HG02588 (cell line): ENCODE measurements around the gene ACACA.
"Not testable (repeated sequence)": the region's sequence is repeated elsewhere in the genome, so short reads cannot be mapped to it uniquely, and the experiment has no call there.

ENCODE experiments used
- ATAC-seq: cut with Tn5 transposase; IDR thresholded peaks from one replicate; pipeline ENCODE4 v1.9.1; 2021; ENCODE audit warnings: mild to moderate bottlenecking, moderate library complexity; ENCODE audit not compliant: unreplicated experiment

Gene ACACA

DNA sequence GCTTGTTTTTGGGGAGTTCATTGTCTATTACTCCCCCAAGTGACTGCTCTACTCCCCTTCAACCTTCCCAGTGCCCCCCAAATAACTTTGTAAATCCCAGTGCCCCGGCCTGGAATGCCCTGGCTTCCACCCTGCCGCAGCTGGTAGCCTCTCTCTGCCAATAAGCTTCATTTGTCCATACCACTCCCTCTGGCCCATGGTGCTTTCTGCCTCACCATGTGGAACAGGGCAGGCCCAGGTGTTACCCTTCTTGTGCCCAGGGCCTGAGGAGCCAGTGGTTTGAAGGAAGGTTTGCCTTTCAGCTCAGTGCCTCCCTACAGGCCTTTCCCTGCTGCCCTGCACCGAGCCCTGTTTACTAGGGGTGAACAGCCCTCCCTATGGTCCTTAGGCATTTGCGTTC lies 323.7 kb downstream of the ACACA start:
- ATAC-seq, result no peak

DNA sequence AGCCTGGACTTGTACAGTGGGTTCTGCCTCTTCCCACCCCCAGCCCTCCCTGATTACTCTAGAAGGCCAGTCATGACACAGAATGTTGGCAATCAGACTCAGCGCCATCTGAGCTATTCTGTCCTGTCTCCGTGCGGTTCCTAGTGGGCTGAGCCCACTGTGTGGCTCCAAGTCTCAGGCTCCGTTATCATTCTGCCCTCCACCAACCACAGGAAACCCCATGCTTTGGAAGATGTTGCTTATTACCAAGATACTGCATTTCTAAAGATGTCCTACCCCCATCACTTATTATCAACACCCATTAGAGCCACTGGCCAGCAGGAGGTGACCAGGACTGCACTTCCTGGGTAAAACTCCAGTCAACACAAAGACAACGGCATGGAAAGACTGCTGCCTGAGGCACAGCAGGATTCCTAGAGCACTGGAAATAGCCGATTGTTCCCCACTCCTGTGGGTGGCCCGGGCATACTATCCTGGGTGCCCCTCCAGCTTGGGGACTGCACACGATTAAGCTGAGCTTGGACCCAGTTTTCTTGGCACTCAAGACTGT lies 324.2 kb downstream of the ACACA start:
- no peak for ATAC-seq

DNA sequence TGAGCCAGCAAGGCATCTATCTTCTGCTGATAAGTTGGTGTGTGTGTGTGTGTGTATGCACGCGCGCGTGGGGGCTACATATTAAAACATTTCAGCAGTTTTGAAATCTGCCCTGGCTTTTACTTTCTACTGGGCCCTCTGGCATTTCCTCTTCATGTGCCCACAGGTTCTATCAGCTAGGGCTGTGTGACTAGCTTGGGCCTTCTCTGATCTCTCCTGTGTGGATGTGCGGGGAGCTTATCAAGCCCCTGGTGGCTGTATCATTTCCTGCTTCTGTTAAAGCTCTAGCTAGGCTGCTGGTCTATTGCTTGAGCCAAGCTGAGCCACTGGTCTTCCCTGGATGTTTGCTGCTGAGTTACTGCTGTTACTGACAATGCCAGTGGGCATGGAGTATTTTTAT lies 325.3 kb downstream of the ACACA start:
- ATAC-seq, result no peak

DNA sequence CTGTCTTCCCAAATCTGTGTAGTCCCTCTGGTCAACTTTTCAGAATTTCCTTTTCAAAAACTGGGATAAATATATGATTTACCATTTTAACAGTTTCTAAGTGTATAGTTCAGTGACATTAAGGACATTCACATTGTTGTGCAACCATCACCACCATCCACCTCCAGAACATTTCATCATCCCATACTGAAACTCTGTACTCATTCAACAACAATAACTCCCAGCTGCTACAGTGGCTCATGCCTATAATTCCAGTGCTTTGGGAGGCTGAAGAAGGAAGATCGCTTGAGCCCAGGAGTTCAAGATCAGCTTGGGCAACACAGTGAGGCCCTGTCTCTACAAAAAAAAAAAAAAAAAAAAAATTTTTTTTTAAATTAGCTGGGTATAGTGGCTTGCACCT lies 326.9 kb downstream of the ACACA start:
- ATAC-seq, result no peak

DNA sequence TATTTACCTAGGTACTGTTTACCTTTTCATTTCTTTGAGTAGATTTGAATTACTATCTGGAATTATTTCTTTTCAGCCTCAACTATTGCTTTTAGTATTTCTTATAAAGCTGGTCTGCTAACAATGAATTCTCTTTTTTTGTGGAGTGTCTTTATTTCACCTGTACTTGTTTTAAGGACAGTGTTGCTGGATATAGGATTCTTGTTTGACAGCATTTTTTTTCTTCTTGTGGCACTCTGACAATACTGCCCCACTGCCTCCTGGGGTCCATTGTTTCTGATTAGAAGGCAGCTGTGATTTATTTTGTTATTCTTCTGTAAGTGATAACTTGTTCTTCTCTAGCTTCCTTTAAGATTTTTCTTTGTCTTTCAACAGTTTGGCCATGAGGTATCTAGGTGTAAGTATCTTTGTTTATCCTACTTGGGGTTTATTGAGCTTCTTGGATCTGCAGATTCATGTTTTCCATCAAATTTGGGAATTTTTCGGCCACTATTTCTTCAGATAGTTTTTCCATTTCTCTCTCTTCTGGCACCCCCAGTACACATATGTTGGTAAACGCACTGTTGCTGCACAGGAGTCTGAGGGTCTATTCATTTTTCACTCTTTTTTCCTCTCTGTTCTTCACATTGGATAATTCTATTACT lies 327.4 kb downstream of the ACACA start:
- ATAC-seq, result no peak

DNA sequence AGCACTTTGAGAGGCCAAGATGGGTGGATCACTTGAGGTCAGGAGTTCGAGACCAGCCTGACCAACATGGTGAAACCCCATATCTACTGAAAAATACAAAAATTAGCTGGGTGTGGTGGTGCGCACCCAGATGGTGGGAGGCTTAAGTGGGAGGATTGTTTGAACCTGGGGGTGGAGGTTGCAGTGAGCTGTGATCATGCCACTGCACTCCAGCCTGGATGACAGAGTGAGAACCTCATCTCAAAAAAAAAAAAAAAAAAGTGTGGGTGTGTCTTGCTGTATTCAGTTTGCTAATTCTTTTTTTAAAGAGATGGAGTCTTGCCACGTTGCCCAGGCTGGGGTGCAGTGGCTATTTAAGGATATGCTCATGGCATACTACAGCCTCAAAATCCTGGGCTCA lies 333.2 kb downstream of the ACACA start:
- ATAC-seq, result not testable (repeated sequence)

DNA sequence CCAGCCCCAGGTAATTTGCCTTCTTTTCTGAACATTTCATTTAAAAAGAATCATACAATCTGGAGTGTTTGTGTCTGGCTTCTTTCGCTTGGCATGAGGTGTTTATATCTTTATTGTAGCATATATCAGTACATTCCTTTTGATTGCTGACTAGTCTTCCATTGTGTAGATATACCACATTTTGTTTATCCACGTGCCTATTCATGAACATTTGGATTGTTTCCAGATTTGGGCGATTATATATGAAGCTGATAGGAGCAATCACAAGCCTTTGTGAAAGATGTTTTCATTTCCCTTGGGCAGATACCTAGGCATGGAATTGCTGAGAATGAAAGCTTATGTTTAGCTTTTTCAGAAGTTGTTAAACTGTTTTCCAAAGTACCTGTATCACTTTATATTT lies 337.5 kb downstream of the ACACA start:
- ATAC-seq, result no peak

DNA sequence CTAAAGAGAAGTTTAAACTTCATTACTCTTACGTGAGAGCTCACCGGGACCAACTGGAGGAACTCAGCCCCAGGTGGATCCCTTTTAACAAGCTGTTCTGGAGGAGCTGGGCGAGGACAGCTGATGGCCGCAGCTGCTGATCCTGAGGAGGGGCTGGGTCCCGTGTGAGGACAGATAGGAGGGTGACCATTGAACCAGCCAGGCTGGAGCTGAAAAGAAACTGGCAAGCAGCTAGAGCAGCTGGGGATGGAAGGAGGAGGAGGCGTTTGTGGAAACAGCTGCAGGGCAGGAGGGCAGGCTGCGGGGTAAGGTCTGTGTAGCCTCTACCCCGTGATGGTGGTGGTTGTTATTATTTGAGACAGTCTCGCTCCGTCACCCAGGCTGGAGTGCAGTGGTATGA lies 338.4 kb downstream of the ACACA start:
- ATAC-seq, result no peak

DNA sequence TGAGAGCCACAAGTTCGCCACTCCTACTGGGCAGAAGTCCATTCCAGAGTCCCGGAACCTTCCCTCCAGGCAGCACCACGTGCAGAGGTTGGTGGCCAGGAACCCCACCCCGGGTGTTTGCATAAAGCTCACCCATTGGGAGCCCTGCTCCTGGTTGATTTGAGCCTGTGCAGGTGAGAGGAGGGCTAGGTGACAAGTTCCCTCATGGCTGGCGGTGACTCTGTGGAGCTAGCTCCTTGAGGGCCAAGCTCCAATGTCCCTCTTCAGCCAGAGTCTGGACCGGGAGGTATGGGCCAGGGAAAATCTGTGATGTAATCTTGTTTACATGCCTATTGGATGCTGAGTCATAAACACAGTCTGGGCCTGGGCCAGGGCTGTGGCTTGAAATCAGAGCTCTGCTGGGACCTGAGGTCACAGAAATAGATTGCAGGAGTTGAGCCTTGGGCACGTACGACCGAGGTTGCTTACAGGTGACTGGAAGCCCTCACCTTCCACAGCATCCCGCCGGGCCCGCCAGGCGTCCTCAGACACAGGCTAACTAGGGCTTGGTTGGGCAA lies 339.0 kb downstream of the ACACA start:
- no peak for ATAC-seq

DNA sequence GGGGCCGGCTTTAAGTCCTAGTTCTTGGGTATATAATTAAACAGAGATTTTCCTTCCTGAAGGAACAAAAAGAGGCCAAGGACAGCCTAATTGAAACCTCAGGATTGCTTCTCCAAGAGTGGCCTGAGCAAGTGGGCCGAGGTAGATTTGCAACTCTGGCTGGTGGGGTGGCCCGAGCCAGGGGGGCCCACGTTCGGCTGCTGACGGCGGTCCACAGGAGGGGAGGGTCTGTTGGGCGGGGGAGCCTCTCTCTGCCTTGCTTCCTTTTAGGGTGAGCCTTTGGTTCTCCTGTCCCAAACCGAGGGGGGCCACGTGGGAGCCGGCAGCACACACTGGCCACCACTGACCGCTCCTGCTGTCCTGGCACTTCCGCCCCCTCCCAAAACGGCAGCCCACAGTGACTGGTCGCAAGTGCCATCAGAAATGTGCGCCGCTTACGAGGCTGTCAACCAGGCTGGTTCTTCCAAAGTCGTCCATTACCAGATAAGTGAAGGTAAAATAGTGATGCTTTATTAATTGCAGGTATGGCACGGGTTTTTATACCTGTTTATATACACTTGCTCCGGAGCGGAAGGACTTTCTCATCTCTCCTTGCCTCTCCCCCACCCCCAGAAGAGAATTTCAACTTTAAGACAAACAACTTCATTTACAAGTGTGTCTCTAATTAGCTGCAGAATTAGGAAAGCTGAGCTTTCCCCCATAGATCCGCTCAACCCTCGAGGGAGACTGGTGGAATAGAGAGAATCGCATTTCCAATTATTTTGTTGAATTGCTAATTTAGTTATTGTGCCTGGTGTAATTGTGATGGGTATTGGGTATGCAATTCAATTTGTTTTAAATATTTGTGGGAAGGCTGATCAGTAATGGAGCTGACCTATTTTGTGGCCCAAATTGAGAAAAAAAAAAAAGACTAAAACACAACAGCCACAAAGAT lies 340.0 kb downstream of the ACACA start:
- ATAC-seq, result no peak

DNA sequence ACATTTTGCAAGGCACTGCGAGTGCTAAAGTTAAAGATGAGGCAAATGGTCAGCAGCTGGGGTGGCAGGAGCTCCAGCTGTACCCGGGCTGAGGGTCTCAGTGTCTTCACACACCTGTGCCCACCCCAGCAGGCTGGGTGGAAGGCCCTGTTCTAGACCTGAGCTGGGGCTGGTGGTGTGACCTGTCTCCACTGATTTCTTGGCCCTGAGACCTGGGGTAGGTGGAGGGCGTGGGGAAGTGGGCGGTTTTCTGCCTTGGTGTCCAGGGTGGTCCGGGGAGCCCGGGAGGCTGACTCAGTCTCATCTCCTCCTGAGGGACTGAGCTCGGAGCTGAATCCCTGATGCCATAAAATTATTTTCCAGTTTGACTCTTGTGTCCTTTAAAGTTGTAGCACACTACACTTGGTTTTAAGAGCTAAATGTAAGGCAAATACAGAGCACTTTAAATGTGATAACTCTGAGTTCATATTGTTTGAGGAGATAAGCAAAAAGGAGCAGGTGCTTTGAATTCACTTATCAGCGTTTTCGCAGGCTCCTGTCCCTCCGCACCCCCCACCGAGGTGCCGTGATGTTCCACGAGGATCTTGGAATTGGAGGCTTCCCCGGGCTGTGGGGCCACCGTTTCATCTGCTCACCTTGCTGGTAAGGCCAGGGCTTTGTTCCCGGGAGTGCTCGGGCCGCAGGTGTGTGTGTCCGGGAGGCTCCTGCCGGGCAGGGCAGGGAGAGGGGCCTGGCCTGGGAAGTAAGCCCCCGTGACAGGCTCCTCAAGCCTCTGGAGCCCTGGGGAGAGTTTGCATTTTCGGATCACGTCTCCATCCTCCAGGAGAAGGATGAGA lies 340.9 kb downstream of the ACACA start:
- no peak for ATAC-seq

DNA sequence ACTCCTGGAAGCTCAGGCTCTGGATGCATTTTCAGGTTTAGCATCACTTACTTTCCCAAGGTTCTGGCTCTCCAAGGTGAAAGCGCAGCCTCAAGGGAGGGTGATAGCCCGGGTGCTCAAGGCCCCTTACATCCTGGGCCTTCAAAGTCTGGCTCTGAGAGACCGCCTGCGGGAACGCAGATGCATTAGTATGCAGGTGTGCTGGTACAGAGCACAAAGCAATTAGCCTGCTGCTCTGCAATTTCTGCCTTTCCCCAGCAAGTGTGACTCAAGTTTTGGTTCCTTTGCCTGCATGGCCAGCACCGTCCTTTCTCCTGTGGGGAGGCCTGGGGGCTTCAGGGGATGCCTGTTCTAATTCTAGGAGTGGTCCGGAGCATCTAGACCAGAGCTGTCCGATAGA lies 341.7 kb downstream of the ACACA start:
- ATAC-seq, result no peak

DNA sequence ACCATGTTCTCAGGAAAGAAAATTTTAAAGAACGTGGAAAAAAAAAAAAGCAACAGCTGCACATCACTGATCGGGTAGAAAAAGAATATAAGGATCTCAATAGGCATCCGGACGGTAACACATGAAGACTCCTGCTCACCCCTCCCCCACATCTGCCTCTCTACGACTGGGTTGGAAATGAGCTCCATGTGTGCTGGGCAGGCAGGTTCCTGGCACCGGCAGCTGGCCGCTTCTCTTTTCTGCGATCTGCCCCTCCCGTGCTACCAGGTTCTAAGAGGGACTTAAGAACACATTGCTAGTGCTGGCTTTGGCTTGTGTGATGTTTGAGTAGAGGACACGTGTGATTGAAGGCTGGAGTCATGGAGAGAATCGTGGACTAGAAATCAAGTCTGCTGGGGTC lies 342.4 kb downstream of the ACACA start:
- ATAC-seq, result no peak

DNA sequence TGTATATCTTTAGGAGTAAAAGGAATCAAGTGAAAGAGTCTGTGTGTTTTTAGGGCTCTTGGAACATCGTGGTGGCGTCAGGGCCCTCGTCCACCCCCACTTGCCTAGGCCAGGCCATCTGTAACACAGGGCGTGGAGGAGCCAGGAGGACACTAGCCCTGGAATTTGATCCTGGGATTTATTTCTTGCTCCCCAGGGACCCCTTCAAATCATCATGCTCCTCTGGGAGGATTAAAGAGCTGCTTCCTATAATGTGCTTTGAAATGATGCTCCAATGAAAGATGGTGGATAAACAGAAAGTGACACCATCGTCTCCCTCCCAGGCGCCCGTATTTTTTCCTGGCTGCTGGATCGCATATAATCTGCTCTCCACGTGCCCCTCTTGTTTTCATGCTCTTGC lies 344.6 kb downstream of the ACACA start:
- ATAC-seq, result no peak

DNA sequence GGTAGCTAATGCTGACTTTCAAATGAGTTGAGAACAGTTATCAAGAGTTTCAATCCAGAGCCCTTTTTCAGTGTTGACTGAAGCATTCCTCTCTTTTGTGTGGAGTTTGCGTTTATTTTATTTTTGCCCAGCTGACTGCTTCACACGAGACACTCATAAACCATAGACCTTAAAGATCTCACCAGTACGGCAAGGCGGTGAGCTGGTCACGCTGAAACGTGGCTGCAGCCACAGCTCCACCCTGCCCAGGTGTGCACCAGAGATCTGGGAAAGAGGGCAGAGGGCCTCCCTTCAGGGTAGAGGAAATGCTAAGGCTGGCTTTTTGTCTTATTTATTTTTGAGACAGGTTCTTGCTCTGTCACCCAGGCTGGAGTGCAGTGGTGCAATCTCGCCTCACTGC lies 345.7 kb downstream of the ACACA start:
- no peak for ATAC-seq

DNA sequence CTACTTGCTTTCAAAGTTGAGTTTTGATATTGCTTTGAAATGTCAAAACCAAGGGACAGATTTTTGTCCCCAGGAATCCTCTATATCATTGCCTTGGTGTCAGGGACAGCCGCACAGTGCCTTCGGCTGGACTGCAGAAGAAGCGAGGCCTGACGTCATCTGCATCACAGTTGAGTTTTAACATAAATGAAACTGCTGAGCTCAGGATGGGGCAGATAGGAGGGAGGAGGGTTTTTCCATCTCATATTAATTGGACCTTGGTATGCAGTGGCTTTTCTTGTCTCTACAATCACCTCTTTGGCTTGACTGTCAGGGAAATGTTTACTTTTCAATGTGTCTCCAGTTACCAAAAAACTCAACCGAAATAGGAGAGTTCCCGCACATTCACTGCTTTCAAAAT lies 346.5 kb downstream of the ACACA start:
- no peak for ATAC-seq

DNA sequence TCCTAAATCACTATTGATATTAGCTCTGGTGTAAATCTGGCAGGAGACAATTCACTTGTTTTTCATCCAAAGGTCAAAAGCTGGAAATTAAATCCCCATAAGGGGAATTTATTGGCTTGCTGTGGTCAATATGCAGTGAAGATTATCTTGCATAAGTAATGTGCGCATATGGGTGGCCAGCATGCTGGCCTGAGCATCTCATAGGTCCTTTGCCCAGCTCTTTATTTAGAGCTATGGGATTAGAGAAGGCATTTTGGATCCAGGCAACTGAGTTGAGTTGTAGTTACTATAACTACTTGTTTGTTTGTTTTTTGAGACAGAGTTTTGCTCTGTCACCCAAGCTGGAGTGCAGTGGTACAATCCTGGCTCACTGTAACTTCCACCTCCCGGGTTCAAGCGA lies 347.1 kb downstream of the ACACA start:
- ATAC-seq, result no peak

DNA sequence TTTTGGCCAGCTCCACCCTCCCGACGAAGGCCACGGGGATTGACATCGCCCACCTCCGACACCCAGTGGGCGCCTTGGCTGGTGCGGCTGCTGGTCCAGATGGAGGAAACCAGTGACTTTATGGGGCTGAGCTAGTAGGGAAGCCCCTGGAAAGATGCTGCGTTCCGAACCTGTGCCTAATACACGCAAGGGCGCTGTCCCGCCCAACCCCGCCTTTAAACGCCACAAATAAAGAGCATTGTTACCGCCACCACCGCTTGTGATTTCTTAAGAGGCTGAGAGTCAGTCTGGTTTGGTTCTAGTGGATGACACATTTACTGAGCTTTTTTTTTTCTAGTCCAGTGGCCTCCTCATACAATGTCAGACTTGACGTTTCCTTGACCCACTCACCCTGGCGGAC lies 350.0 kb downstream of the ACACA start:
- ATAC-seq, result no peak

DNA sequence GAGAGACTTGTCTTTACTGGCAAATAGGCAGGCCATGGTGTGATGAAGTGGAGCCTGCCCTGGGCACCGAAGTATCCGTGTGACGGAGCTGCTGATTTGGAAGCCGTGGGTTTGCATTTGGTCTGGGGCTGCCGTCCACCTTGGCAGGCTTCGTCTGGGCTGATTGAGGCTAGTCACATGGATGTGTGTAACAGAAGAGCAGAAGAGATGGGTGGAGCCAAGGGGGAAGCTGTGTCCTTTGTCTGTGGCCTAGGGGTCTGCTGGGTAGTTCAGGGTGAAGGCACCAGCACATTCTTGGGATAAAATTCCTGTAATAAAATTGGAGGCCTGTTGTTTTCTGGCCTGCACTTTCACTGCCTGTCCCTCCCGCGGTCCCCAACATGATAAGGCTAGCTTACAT lies 351.7 kb downstream of the ACACA start:
- ATAC-seq, result no peak

DNA sequence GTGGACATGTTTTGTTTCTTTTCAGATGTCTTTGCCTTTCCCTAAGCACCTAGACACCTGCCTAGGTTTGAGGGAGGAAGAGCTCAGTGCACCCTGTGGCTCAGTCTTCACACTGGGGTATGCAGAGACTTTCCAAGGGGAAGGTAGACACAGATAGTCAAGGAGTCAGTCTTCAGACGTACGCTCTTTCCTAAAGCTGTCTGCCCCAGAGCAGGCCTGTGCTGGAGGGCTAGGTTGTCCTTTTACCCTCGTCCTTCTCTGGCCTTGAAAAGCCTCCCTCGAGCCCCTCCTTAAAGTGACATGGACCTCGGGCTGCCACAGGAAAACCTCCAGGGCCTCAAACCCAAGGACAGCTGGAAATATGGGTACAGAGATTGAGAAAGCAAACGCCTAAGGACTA lies 354.2 kb downstream of the ACACA start:
- no peak for ATAC-seq

DNA sequence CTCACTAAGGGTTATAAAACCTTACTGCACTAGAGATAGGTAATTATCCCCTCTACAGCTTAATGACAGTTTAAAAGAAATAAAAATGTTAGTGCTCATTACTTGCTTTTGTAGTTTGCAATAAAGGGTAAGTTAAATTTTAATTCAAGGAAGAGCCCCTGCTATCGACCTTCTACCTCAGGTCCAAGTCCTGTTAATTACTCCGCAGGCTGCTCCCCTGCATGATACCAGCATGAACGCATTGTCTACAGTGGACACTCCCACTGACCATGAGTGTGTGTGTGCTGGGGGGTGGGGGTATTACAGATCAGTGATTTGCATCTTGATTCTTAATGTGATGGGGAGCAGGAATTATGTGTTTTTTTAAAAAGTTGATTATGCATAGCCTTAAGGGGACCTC lies 354.8 kb downstream of the ACACA start:
- no peak for ATAC-seq
